Activated CD4-positive, alpha-beta memory T cell treated with anti-CD3 and anti-CD28 coated beads for 36 hours (primary cell): ENCODE results near the gene DUSP9. TPM values are rescaled to one million over a fixed set of nuclear protein-coding genes. Genes with fewer than 3 reads are reported as not detected.
"Not testable (repeated sequence)": the region's sequence is repeated elsewhere in the genome, so short reads cannot be mapped to it uniquely, and the experiment has no call there.

Experiments
- CTCF ChIA-PET: fragments of 350-600 bp; sonication (Branson Sonifier 250); formaldehyde crosslinking; loops from one replicate; lab custom pipeline; 2021; ENCODE audit warnings: antibody characterized with exemption, inconsistent platforms; lab: Charles Lee
- POLR2A ChIA-PET: fragments of 350-600 bp; sonication (Branson Sonifier 250); formaldehyde crosslinking; loops from one replicate; lab custom pipeline; 2021; ENCODE audit warnings: antibody characterized with exemption; lab: Charles Lee
- DNase-seq: peaks from one replicate; pipeline ENCODE4 v3.0.0-alpha.2; 2020
- H3K27ac Mint-ChIP-seq: one replicate; pipeline ENCODE4 v1.8.0; 2021; ENCODE audit warnings: mixed read lengths
- H3K27me3 Mint-ChIP-seq: one replicate; pipeline ENCODE4 v1.8.0; 2021; ENCODE audit warnings: mixed read lengths
- H3K36me3 Mint-ChIP-seq: one replicate; pipeline ENCODE4 v1.8.0; 2021; ENCODE audit warnings: mixed read lengths
- H3K4me1 Mint-ChIP-seq: one replicate; pipeline ENCODE4 v1.8.0; 2021; ENCODE audit warnings: low read depth, mixed read lengths
- H3K4me3 Mint-ChIP-seq: one replicate; pipeline ENCODE4 v1.8.0; 2021; ENCODE audit warnings: mild to moderate bottlenecking, mixed read lengths
- H3K9me3 Mint-ChIP-seq: one replicate; pipeline ENCODE4 v1.8.0; 2021; ENCODE audit warnings: mixed read lengths
- intact Hi-C: fragments of 100-400 bp; cut with micrococcal nuclease; formaldehyde crosslinking; loops from one replicate; pipeline ENCODE4 v1.15.1; 2023
- total RNA-seq, 2 experiments: library from RNA; stranded (reverse); gene quantifications; one replicate each; pipeline ENCODE4 v1.2.3, GENCODE V29; 2021

The DUSP9 gene
- total RNA-seq, 2 experiments from 2014 or later: 0.12 to 0.26 TPM

DNA sequence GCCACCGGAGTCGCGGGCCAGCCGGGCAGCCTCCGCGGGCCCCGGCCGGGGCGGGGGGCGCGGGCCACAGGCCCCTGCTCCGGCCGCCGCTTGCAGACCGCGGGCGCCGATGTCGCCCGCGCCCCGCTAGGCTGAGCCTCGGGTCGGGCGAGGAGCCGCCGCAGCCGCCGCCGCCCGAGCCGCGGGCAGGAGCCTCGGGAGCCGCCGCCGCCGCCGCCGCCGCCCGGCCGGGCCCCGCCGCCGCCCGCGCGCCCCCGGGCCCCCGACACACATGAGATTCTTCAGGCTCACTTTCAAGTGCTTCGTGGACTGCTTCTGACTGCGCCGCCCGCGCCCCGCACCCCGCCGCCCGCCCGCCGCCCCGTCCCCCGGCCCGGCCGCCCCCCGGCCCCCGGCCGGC, 41.1 kb downstream of the DUSP9 start:
- Mint-ChIP-seq H3K4me3 (no peak overlapping the region), H3K36me3 (no peaks in the 10 kb centered on the region), H3K4me1 (no peaks in the 10 kb centered on the region), H3K27ac (no peak overlapping the region), H3K27me3 (peaks cover 2% of the 10 kb centered on the region), H3K9me3 (no peaks in the 10 kb centered on the region)
- no peak for DNase-seq
- CTCF ChIA-PET: interaction anchor here (1.9 kb wide), 1 partner anchor 20 kb away, joined by 10 read pairs; no protein-coding TSS in a partner anchor
- intact Hi-C loops: no loop called here
- POLR2A ChIA-PET: no interaction called here

DNA sequence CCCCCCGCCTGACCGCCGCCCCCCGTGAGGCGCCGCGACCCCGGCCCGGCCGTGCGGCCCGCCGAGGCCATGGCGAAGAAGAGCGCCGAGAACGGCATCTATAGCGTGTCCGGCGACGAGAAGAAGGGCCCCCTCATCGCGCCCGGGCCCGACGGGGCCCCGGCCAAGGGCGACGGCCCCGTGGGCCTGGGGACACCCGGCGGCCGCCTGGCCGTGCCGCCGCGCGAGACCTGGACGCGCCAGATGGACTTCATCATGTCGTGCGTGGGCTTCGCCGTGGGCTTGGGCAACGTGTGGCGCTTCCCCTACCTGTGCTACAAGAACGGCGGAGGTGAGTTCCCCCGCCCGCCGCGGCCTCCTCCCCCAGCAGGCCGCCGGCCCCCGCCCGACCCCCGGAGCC, 41.5 kb downstream of the DUSP9 start:
- ChIA-PET POLR2A (no interaction called here), CTCF (no interaction called here)
- DNase-seq: no peak
- no peaks in the 10 kb centered on the region for H3K9me3 Mint-ChIP-seq
- no peak overlapping the region for H3K4me3 Mint-ChIP-seq
- no peak overlapping the region for H3K27ac Mint-ChIP-seq
- intact Hi-C loops: no loop called here
- no peaks in the 10 kb centered on the region for H3K4me1 Mint-ChIP-seq
- no peaks in the 10 kb centered on the region for H3K36me3 Mint-ChIP-seq
- peaks cover 2% of the 10 kb centered on the region for H3K27me3 Mint-ChIP-seq

DNA sequence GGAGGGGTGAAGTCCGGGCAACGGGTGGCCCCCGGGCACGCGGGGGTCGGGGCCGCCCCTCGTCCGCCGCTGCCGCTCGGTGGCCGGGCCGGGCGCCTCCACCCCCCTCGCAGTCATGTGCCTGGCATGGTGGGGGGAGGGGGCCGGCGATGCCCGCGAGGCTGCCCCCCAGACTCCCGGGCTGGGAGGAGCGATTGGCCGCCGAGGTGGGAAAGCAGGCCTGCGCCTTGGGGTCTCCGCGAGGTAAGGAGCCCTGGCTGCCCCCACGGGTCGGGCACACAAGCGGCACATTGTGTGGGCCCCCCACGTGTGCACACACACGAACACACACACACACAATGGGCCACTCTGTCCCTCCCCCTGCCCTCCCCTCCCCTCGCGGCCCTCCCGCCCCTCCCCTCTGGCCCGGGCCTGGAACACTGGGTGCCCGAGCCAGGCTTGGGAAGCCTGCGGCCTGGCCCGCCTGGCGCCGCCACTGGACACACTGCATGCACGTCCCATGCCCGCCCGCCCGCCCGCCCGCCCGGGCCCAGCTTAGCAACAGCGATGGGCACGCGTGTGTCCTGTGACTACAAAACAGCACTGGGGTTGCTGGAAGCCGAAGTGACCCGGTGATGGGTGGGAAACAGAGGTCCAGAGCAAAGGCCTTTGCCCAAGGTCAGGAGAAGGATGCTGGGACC, 42.0 kb downstream of the DUSP9 start:
- CTCF ChIA-PET: no interaction called here
- Mint-ChIP-seq H3K9me3 (no peaks in the 10 kb centered on the region), H3K27ac (no peak overlapping the region), H3K4me1 (no peaks in the 10 kb centered on the region), H3K4me3 (no peak overlapping the region), H3K36me3 (no peaks in the 10 kb centered on the region), H3K27me3 (peaks cover 2% of the 10 kb centered on the region)
- no peak for DNase-seq
- intact Hi-C loops: no loop called here
- POLR2A ChIA-PET: no interaction called here

GRCh38 chrX:153689654-153690465, 42.9 kb downstream of the DUSP9 start:
- Mint-ChIP-seq H3K36me3 (no peaks in the 10 kb centered on the region), H3K4me3 (no peak overlapping the region), H3K27me3 (peaks cover 2% of the 10 kb centered on the region), H3K9me3 (no peaks in the 10 kb centered on the region), H3K4me1 (no peaks in the 10 kb centered on the region), H3K27ac (no peak overlapping the region)
- CTCF ChIA-PET: no interaction called here
- no peak for DNase-seq
- POLR2A ChIA-PET: no interaction called here
- intact Hi-C loops: no loop called here

GRCh38 chrX:153690466-153690865, 43.5 kb downstream of the DUSP9 start:
- Mint-ChIP-seq H3K4me1 (no peaks in the 10 kb centered on the region), H3K36me3 (no peaks in the 10 kb centered on the region), H3K9me3 (no peaks in the 10 kb centered on the region), H3K27me3 (peaks cover 2% of the 10 kb centered on the region), H3K27ac (no peak overlapping the region), H3K4me3 (no peak overlapping the region)
- CTCF ChIA-PET: no interaction called here
- intact Hi-C loops: no loop called here
- POLR2A ChIA-PET: no interaction called here
- no peak for DNase-seq

- DNase-seq, H3K27ac Mint-ChIP-seq, H3K36me3 Mint-ChIP-seq, CTCF ChIA-PET, intact Hi-C loops, POLR2A ChIA-PET, H3K27me3 Mint-ChIP-seq, H3K9me3 Mint-ChIP-seq, H3K4me3 Mint-ChIP-seq, H3K4me1 Mint-ChIP-seq: not testable (repeated sequence)
These were observed 44.2 kb downstream of the DUSP9 start for GRCh38 chrX:153691032-153691827.

- Mint-ChIP-seq H3K27me3 (peaks cover 2% of the 10 kb centered on the region), H3K4me3 (no peak overlapping the region), H3K9me3 (no peaks in the 10 kb centered on the region), H3K4me1 (no peaks in the 10 kb centered on the region), H3K36me3 (no peaks in the 10 kb centered on the region), H3K27ac (no peak overlapping the region)
- POLR2A ChIA-PET: no interaction called here
- CTCF ChIA-PET: no interaction called here
- intact Hi-C loops: no loop called here
- DNase-seq: no peak
These were observed 45.0 kb downstream of the DUSP9 start for GRCh38 chrX:153692003-153692402.

GRCh38 chrX:153692611-153693156, 45.7 kb downstream of the DUSP9 start:
- POLR2A ChIA-PET: no interaction called here
- no peak overlapping the region for H3K27ac Mint-ChIP-seq

DNA sequence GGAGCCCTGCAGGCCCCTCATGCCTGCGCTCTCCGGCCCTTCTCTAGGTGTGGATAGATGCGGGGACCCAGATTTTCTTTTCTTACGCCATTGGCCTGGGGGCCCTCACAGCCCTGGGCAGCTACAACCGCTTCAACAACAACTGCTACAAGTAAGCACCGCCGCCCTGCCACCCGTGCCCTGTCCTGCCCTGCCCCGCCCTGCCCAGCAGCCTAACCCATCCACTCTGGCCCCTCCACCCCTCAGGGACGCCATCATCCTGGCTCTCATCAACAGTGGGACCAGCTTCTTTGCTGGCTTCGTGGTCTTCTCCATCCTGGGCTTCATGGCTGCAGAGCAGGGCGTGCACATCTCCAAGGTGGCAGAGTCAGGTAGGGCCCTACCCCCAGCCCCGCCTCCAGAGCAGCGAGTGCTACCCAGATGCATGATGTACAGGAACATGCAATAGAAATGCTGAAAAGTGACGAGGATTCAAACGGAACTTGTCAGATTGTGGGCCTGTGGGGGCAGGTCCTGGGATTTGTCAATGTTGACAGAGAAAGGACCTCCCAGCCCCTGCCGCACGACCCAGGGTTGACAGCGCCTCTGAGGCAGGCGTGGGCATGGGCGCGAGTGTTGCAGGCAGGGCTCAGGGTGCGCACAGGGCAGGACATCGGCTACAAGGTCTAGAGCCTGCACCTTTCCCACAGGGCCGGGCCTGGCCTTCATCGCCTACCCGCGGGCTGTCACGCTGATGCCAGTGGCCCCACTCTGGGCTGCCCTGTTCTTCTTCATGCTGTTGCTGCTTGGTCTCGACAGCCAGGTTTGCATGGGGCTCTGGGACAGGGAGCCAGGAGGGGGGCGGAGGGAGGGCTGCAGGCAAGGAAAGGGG, 46.4 kb downstream of the DUSP9 start:
- Mint-ChIP-seq H3K36me3 (peaks cover under 1% of the 10 kb centered on the region), H3K27me3 (peaks cover 2% of the 10 kb centered on the region), H3K9me3 (no peaks in the 10 kb centered on the region), H3K4me1 (no peaks in the 10 kb centered on the region), H3K27ac (no peak overlapping the region), H3K4me3 (no peak overlapping the region)
- ChIA-PET CTCF (no interaction called here), POLR2A (no interaction called here)
- intact Hi-C loops: no loop called here
- no peak for DNase-seq

More at GRCh38 chrX:153692611-153693156, 45.7 kb downstream of the DUSP9 start:
- no peaks in the 10 kb centered on the region for H3K36me3 Mint-ChIP-seq
- no peaks in the 10 kb centered on the region for H3K9me3 Mint-ChIP-seq
- CTCF ChIA-PET: no interaction called here
- peaks cover 2% of the 10 kb centered on the region for H3K27me3 Mint-ChIP-seq
- no peak overlapping the region for H3K4me3 Mint-ChIP-seq
- intact Hi-C loops: no loop called here
- no peaks in the 10 kb centered on the region for H3K4me1 Mint-ChIP-seq
- no peak for DNase-seq

DNA sequence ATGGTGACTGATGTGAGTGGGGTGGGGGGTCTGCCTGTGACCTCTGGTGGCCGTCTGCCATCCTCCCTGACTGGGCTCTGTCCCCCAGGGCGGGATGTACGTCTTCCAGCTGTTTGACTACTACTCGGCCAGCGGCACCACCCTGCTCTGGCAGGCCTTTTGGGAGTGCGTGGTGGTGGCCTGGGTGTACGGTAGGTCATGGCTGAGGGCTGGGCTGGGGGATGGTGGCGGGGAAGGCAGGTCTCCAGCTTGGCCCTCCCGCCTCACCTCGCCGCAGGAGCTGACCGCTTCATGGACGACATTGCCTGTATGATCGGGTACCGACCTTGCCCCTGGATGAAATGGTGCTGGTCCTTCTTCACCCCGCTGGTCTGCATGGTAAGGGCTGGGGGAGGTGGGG, 47.3 kb downstream of the DUSP9 start:
- H3K9me3 Mint-ChIP-seq, H3K27ac Mint-ChIP-seq, intact Hi-C loops, H3K4me1 Mint-ChIP-seq, DNase-seq, H3K36me3 Mint-ChIP-seq, H3K4me3 Mint-ChIP-seq, POLR2A ChIA-PET, H3K27me3 Mint-ChIP-seq, CTCF ChIA-PET: not testable (repeated sequence)

- POLR2A ChIA-PET: no interaction called here
- H3K4me3 Mint-ChIP-seq: no peak overlapping the region
- H3K4me1 Mint-ChIP-seq: no peaks in the 10 kb centered on the region
- H3K27me3 Mint-ChIP-seq: peaks cover under 1% of the 10 kb centered on the region
- no peak overlapping the region for H3K27ac Mint-ChIP-seq
- peaks cover 4% of the 10 kb centered on the region for H3K36me3 Mint-ChIP-seq
- no peak for DNase-seq
- intact Hi-C loops: no loop called here
- CTCF ChIA-PET: no interaction called here
- no peaks in the 10 kb centered on the region for H3K9me3 Mint-ChIP-seq
These were observed 47.8 kb downstream of the DUSP9 start for GRCh38 chrX:153694687-153695270.
